SK-N-SH (cell line): ENCODE data around the gene ZNF133. TPM values are rescaled to one million over a fixed set of nuclear protein-coding genes. Genes with fewer than 3 reads are reported as not detected.

Experiments
- CTCF ChIA-PET: fragments of 300-600, 350-600 bp; formaldehyde crosslinking; extraction: SDS; loops from one replicate; lab custom pipeline; 2021; lab: Yijun Ruan, JAX
- POLR2A ChIA-PET: fragments of 350-600 bp; sonication (Branson Sonifier 250); formaldehyde crosslinking; extraction: SDS; loops from one replicate; lab custom pipeline; 2020; ENCODE audit warnings: antibody characterized with exemption, inconsistent platforms; lab: Yijun Ruan, JAX
- DNase-seq: peaks from one replicate; pipeline ENCODE4 v3.0.0; 2012
- H2AFZ ChIP-seq: fragments of 200-600 bp; sonication (generic); 2 replicates; pipeline ENCODE4 v1.8.1; 2016; ENCODE audit warnings: antibody characterized with exemption, mild to moderate bottlenecking, low read depth
- H3F3A ChIP-seq: fragments of 200-600 bp; sonication (generic); replicated peaks from 2 replicates; pipeline ENCODE3; 2016; ENCODE audit warnings: antibody characterized with exemption, mild to moderate bottlenecking; ENCODE audit not compliant: insufficient read depth
- H3K27ac ChIP-seq, 2 experiments: fragments of 200-500 bp in 1 of 2; fragments of 200-600 bp in 1 of 2; sonication (Bioruptor generic) in 1 of 2; sonication (generic), shearing (Covaris generic) in 1 of 2; 2 replicates each; pipeline versions ENCODE4 v1.5.1 to v1.6.1; 2014 to 2016; ENCODE audit warnings: low read depth in 2 of 2, inconsistent platforms in 1 of 2, low read length in 1 of 2, mild to moderate bottlenecking in 1 of 2, mixed read lengths in 1 of 2
- H3K27me3 ChIP-seq: fragments of 200-600 bp; sonication (generic), shearing (Covaris generic); 2 replicates; pipeline ENCODE4 v1.6.1; 2016; ENCODE audit warnings: mixed run types; ENCODE audit not compliant: insufficient read depth
- H3K36me3 ChIP-seq, 2 experiments: fragments of 200-500 bp in 1 of 2; fragments of 200-600 bp in 1 of 2; sonication (Bioruptor generic) in 1 of 2; sonication (generic) in 1 of 2; replicated peaks in 1 of 2; 2 replicates each; pipeline versions ENCODE3 to v1.5.1; 2014 to 2016; ENCODE audit warnings: low read length in 1 of 2, mild to moderate bottlenecking in 1 of 2; ENCODE audit not compliant: insufficient read depth in 2 of 2, control insufficient read depth in 1 of 2
- H3K4me1 ChIP-seq, 2 experiments: fragments of 200-500 bp in 1 of 2; fragments of 200-600 bp in 1 of 2; sonication (Bioruptor generic) in 1 of 2; sonication (generic), shearing (Covaris generic) in 1 of 2; 2 replicates each; pipeline versions ENCODE4 v1.5.1 to v1.6.1; 2014 to 2016; ENCODE audit warnings: low read depth in 1 of 2, low read length in 1 of 2, mixed run types in 1 of 2; ENCODE audit not compliant: insufficient read depth in 2 of 2, control insufficient read depth in 1 of 2
- H3K4me2 ChIP-seq: fragments of 200-600 bp; sonication (generic), shearing (Covaris generic); 2 replicates; pipeline ENCODE4 v1.6.1; 2017; ENCODE audit warnings: mixed run types
- H3K4me3 ChIP-seq, 2 experiments: fragments of 200-500 bp in 1 of 2; fragments of 200-600 bp in 1 of 2; sonication (Bioruptor generic) in 1 of 2; sonication (generic), shearing (Covaris generic) in 1 of 2; 2 replicates each; pipeline versions ENCODE4 v1.5.1 to v1.8.1; 2014 to 2016; ENCODE audit warnings: low read depth in 2 of 2, inconsistent platforms in 1 of 2, low read length in 1 of 2, mild to moderate bottlenecking in 1 of 2, mixed read lengths in 1 of 2, moderate library complexity in 1 of 2
- H3K79me2 ChIP-seq: fragments of 200-600 bp; sonication (generic); 2 replicates; pipeline ENCODE4 v1.8.1; 2017; ENCODE audit warnings: mild to moderate bottlenecking; ENCODE audit not compliant: insufficient read depth
- H3K9ac ChIP-seq: fragments of 200-600 bp; sonication (generic); 2 replicates; pipeline ENCODE4 v1.6.1; 2017; ENCODE audit warnings: mixed run types
- H3K9me2 ChIP-seq: fragments of 200-600 bp; sonication (generic); 2 replicates; pipeline ENCODE4 v1.6.1; 2017; ENCODE audit warnings: mixed run types
- H3K9me3 ChIP-seq: fragments of 200-600 bp; sonication (generic); 2 replicates; pipeline ENCODE4 v1.6.1; 2017; ENCODE audit warnings: mixed run types, mild to moderate bottlenecking, moderate library complexity
- H4K20me1 ChIP-seq: fragments of 200-600 bp; sonication (generic); 2 replicates; pipeline ENCODE4 v1.6.1; 2017; ENCODE audit warnings: mild to moderate bottlenecking, mixed run types; ENCODE audit not compliant: insufficient read depth
- CHD2 ChIP-seq: fragments of 150-350 bp; IDR thresholded peaks from 2 replicates; pipeline ENCODE4 v1.6.1; 2018; ENCODE audit warnings: low read length; ENCODE audit not compliant: partially characterized antibody
- ELF1 ChIP-seq: IDR thresholded peaks from 2 replicates; pipeline ENCODE4 v1.4.0; 2012
- EP300 ChIP-seq, 2 experiments: IDR thresholded peaks; 2 replicates each; pipeline versions ENCODE4 v1.4.0 to v1.6.1; 2012; ENCODE audit warnings: borderline replicate concordance in 1 of 2, low read depth in 1 of 2, low read length in 1 of 2
- EZH2phosphoT487 ChIP-seq: fragments of 200-600 bp; sonication (generic); IDR thresholded peaks from 2 replicates; pipeline ENCODE4 v1.6.1; 2017; ENCODE audit warnings: low read depth, mixed run types, mild to moderate bottlenecking, antibody characterized with exemption, moderate library complexity, borderline replicate concordance
- FOXJ3 ChIP-seq: sonication (generic); formaldehyde crosslinking; IDR thresholded peaks from 2 replicates; pipeline ENCODE4 v1.5.1; 2020; ENCODE audit warnings: mild to moderate bottlenecking, missing genetic modification reagents
- GABPA ChIP-seq: IDR thresholded peaks from 2 replicates; pipeline ENCODE4 v1.4.0; 2012; ENCODE audit warnings: low read depth, mild to moderate bottlenecking
- GATA2 ChIP-seq: sonication (generic); formaldehyde crosslinking; IDR thresholded peaks from 2 replicates; pipeline ENCODE4 v1.5.0; 2020; ENCODE audit warnings: mild to moderate bottlenecking, missing genetic modification reagents
- JUND ChIP-seq: IDR thresholded peaks from 2 replicates; pipeline ENCODE4 v1.4.0; 2012
- MAX ChIP-seq: IDR thresholded peaks from 2 replicates; pipeline ENCODE4 v1.4.0; 2012; ENCODE audit warnings: low read depth
- MXI1 ChIP-seq: IDR thresholded peaks from 2 replicates; pipeline ENCODE4 v1.6.1; 2012; ENCODE audit warnings: mild to moderate bottlenecking, low read depth, low read length, improper control_type of control experiment
- NFIC ChIP-seq: IDR thresholded peaks from 2 replicates; pipeline ENCODE4 v1.4.0; 2012; ENCODE audit warnings: borderline replicate concordance
- SIN3A ChIP-seq: IDR thresholded peaks from 2 replicates; pipeline ENCODE4 v1.6.1; 2012; ENCODE audit warnings: low read depth, mild to moderate bottlenecking, low read length, moderate library complexity, borderline replicate concordance
- SMC3 ChIP-seq: IDR thresholded peaks from 2 replicates; pipeline ENCODE4 v1.6.1; 2012; ENCODE audit warnings: low read depth, low read length, improper control_type of control experiment
- TEAD4 ChIP-seq: IDR thresholded peaks from 2 replicates; pipeline ENCODE4 v1.4.0; 2012; ENCODE audit warnings: mild to moderate bottlenecking, borderline replicate concordance; ENCODE audit not compliant: insufficient read depth
- YY1 ChIP-seq: IDR thresholded peaks from 2 replicates; pipeline ENCODE4 v1.4.0; 2012; ENCODE audit warnings: low read depth, mild to moderate bottlenecking
- ZBTB33 ChIP-seq: IDR thresholded peaks from 2 replicates; pipeline ENCODE4 v1.4.0; 2012; ENCODE audit warnings: low read depth, borderline replicate concordance
- WGBS: methylation state at CpG from one replicate; pipeline ENCODE4 v1.1.6; 2017; ENCODE audit warnings: low lambda C conversion rate; 5-methylcytosine and 5-hydroxymethylcytosine counted together
- polyA plus RNA-seq, 3 experiments: library from polyadenylated mRNA; depleted of rRNA; stranded (reverse); fragments of >200 nt; gene quantifications; 2 replicates each; pipeline ENCODE4 v1.2.3, GENCODE V29; 2012

The ZNF133 gene
- polyA plus RNA-seq, 1 of the 3 experiments (the other 2 are of a cell fraction), result 15.5 TPM

GRCh38 chr20:18250217-18250616, 38.1 kb upstream of the ZNF133 start:
- POLR2A ChIA-PET, result no interaction called here
- CTCF ChIA-PET, result interaction anchor here (2.3 kb wide), 1 partner anchor 26 kb away, joined by 7 read pairs; no protein-coding TSS in a partner anchor
- Histone ChIP-seq H3K4me3 (no peak overlapping the region), H3K9me3 (no peaks in the 10 kb centered on the region), H4K20me1 (no peaks in the 10 kb centered on the region), H3F3A (no peaks in the 10 kb centered on the region), H3K36me3 (no peaks in the 10 kb centered on the region), H3K4me2 (no peak overlapping the region), H3K9ac (no peak overlapping the region), H2AFZ (no peak overlapping the region), H3K27ac (no peak overlapping the region), H3K79me2 (no peaks in the 10 kb centered on the region), H3K9me2 (no peaks in the 10 kb centered on the region), H3K27me3 (no peaks in the 10 kb centered on the region; the same call in 1 of the 2 replicates), H3K4me1 (no peaks in the 10 kb centered on the region)
- 52% methylated on average over 3 of the region's 3 CpGs for WGBS
- TF ChIP-seq MXI1 (no peak), SMC3 (no peak), GATA2 (CRISPR knock-in tag) (no peak), FOXJ3 (no peak), YY1 (no peak), NFIC (no peak), SIN3A (no peak), JUND (no peak), ZBTB33 (no peak), EP300 (IDR thresholded peaks at IDR 0.05; ENCODE audit: borderline replicate concordance in 1 of 2, low read depth in 1 of 2, low read length in 1 of 2) (no peak), TEAD4 (no peak), GABPA (no peak), ELF1 (no peak), EZH2phosphoT487 (no peak)
- no peak for DNase-seq

GRCh38 chr20:18252597-18253451, 35.5 kb upstream of the ZNF133 start:
- H3K9ac ChIP-seq, result no peak overlapping the region
- H3K4me3 ChIP-seq, result no peak overlapping the region
- no peak overlapping the region for H3K4me2 ChIP-seq
- no peaks in the 10 kb centered on the region for H3K4me1 ChIP-seq
- DNase-seq, result no peak
- H4K20me1 ChIP-seq, result no peaks in the 10 kb centered on the region
- no peaks in the 10 kb centered on the region for H3F3A ChIP-seq
- H3K79me2 ChIP-seq, result no peaks in the 10 kb centered on the region
- H3K27ac ChIP-seq, result no peak overlapping the region
- H3K9me3 ChIP-seq, result no peaks in the 10 kb centered on the region
- no peak for TF ChIP-seq GABPA
- TF ChIP-seq MAX, result no peak
- TF ChIP-seq CHD2, result no peak
- no peak for TF ChIP-seq MXI1
- H3K36me3 ChIP-seq, result no peaks in the 10 kb centered on the region
- H3K9me2 ChIP-seq, result no peaks in the 10 kb centered on the region
- peaks cover 6% of the 10 kb centered on the region; the same call in 1 of the 2 replicates for H3K27me3 ChIP-seq
- WGBS, result 38% methylated on average over 11 of the region's 20 CpGs
- ChIA-PET CTCF (interaction anchor here (2.3 kb wide), 1 partner anchor 23 kb away, joined by 7 read pairs; no protein-coding TSS in a partner anchor), POLR2A (no interaction called here)
- H2AFZ ChIP-seq, result 0 out of 2 replicates have a peak overlapping the region, but pooled peaks have one; percentile 6
